Adipose tissue (tissue), 3 donors: ENCODE data around the gene DYNLRB2. TPM values are rescaled to one million over a fixed set of nuclear protein-coding genes. Genes with fewer than 3 reads are reported as not detected.

Experiments
- H3K27ac ChIP-seq: one replicate; pipeline ENCODE4 v1.5.1; 2013; ENCODE audit warnings: low read depth, low read length
- WGBS, 3 donors: extraction: QIAGEN DNeasy Blood & Tissue Kit; methylation state at CpG; one replicate each; pipeline ENCODE4 v1.1.7; 2013; 5-methylcytosine and 5-hydroxymethylcytosine counted together
- polyA plus RNA-seq, 3 donors: library from polyadenylated mRNA; stranded (reverse); fragments of 200-250 nt; gene quantifications; one replicate each; pipeline ENCODE4 v1.2.3, GENCODE V29; 2013
- donor health status: healthy with polysubstance abuse.
- donor health status: Bipolar disorder and iron deficiency.
- donor health status: healthy.

Gene DYNLRB2
- polyA plus RNA-seq = 1 to 10 TPM in 1 of 3 donors, under 1 TPM in 1, not detected in 1; 0.31 to 1.4 TPM

DNA sequence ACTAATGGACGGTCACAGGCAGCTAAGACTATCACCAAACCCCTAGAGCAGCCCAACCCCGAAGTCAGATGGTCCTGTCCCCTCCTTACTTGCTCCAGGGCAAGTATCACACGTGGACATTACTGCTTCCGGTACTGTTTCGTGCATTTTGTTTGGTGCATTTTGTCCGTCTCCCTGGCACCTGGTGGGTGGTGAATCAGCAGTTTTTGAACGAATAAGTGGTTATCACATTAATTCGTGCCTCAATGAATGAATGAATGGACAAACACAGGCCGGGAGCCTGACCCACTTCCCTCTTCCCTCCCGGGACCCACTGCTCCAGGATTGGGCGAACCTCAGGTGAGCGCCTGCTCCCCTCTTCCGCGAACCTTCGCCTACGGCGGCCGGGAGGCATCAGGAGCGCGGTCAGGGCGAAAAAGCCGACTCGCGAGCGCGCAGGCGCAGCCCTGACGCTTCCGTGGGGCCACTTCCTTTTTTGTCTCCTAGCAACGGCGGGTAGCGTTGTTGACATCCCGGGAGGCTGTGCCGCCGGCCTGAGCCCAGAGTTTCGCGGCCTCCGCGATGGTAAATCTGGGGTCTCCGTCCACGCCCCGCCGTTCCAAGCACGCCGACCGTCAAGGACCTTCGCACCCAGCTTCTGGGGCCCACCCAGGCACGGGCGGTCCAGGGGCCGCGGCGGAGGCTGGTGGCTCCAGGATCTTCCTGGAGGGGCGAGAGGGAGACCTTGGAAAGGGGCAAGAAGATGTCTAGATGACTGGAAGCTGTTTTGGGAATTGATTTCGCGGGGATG is at the start of gene DYNLRB2:
Gene DYNLRB2 (plus strand): TSS at position 478 of the 790 bp plus-strand sequence. CDS start 84 bp downstream, at position 562.
- WGBS, 3 donors = 2 to 3% (median 2%) methylated on average over 55 of the region's 55 CpGs
- no peak within 1 kb of the TSS for H3K27ac ChIP-seq

DNA sequence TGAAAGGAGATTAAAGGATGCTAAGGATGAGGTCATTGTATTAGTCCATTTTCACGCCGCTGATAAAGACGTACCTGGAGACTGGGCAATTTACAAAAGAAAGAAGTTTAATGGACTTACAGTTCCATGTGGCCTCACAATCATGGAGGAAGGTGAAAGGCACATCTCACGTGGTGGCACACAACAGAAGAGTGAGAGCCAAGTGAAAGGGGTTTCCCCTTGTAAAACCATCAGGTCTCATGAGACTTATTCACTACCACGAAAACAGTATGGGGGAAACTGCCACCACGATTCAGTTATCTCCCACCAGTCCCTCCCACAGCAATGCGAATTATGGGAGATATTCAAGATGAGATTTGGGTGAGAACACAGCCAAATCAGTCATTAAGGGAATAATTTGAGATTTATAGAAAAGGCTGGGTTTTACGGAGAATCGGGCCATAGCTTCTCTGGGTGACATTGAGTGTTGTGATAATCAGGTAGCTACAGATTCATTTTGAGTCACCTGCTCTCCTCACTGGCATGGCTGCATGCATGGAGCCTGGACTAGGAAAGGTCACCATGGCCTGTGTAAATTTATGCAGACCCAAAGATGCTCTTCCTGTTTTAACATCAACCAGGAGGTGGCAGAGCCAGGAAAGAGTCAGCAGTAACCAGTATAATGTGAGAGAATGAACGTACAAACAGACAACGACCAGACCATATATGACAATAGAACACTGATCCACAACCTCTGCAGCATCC is 40.5 kb upstream of the DYNLRB2 start:
- H3K27ac ChIP-seq = no peak overlapping the region

DNA sequence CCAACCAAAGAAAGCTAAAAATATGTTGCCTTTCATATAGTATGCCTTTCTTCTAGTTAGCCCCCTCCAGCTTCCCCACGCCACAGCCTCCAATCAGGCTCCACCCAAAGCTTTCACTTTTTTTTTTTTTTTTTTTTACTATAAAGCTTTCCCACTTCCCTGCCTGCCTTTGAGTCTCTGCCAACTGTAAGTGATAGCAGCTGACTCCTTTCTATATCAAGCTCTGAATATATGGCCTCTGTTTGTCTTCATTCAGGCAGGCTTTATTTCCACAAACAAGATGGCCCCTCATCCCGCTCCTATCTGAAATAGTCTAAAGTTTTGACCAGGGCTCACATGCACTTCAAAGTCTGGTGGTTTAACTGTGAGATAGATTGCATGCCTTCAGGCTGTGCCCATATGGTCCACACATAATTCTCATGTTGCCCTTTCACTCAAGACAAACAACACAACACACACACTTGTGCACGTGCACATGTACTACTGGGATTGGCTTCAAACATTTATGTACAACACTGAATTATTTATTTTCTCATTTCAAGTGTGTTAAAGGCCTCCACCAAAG is 39.8 kb upstream of the DYNLRB2 start:
- no peak overlapping the region for H3K27ac ChIP-seq
- WGBS, 3 donors = 84 to 91% (median 86%) methylated on average over 3 of the region's 3 CpGs

More for the DNA sequence above, 40.5 kb upstream of the DYNLRB2 start:
- WGBS, 3 donors = 74 to 81% (median 78%) methylated on average over 11 of the region's 11 CpGs

DNA sequence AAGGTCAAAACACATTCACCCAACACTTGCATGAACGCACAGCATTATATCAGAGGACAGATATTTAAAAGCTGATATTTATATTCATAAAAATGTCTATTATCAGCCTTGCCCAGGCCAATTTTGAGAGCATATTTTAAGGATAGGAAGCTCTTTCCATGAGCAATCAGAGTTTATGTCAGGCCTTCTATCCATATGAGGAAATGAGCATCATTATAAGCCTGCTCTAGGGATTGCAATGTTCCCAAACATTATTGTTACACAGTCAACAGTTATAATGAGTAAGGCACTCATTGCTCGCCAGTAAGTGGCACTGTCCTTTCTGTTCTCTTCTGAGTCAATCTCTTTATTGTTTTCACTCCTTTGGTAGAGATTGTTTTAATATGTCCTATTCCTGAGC is 37.7 kb upstream of the DYNLRB2 start:
- H3K27ac ChIP-seq = no peak overlapping the region
- WGBS, 3 donors = 50 to 71% (median 63%) methylated on average over 2 of the region's 2 CpGs

DNA sequence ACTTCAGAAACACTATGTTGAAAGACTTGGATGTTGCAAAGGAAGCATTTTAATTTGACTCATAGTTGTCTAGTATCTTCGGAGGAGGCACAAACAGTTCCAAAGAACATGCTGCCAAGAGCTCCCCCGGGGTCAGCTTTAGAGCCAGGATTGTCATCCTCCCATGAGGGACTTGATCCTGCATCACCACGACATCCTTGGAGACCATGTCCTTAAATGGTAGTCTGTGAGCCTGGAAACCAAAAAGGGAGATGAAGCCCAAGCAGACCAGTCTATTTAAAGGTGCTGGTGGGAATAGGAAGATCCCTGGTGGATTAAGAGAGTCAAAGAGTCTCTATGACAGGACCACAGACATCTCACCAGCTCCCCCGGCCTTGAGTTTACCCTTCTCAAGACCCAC is 33.3 kb upstream of the DYNLRB2 start:
- 53 to 72% (median 60%) methylated on average over 4 of the region's 4 CpGs for WGBS, 3 donors
- no peak overlapping the region for H3K27ac ChIP-seq

DNA sequence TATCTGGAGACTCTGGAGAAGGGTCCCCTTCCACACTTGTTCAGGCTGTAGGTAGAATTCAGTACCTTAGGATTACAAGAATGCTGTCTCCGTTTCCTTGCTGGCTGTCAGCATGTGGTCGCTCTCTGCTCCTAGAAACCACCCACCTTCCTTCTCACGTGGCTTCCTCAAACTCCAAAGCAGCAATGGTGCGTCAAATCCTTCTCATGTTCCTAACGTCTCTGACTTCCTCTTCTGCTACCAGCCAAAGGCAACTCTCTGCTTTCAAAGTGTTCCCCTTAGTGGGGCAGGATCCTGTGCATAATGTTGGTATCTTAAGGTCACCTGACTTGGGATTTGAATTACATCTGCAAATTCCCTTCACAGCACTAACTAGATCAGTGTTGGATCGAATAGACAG is 30.9 kb upstream of the DYNLRB2 start:
- H3K27ac ChIP-seq = no peak overlapping the region
- 40 to 53% (median 48%) methylated on average over 6 of the region's 6 CpGs for WGBS, 3 donors

DNA sequence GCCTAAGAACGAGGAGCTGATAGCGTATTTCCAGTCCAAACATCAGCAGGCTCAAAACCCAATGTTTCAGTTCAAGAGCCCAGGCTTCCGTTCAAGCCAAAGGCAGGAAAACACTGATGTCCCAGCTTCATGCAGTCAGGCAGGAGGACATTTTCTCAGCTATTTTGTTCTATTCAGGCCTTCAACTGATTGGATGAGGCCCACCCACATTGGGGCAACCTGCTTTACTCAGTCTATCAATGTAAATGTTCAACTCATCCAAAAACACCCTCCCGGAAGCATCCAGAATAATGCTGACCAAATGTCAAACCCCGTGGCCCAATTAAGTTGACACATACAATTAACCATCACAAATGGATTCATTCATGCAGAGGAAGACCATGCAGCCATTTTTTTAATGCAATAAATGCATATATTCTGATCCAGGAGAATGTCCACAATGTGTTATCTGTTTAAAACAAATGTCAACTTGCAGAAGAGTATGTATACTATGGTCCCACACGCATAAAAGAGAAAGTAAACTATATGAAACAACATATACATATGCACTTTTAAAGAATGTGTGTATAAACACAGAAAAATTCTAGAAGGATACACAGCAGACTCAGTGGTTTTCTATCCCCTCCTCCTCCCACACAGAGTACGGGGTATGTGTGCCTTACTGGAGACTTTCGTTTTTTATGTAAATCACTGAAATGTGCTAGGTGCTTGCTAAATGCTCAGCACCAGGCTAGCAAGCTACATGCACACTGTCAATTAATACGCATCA is 28.8 kb upstream of the DYNLRB2 start:
- WGBS, 3 donors = 90 to 93% (median 93%) methylated on average over 9 of the region's 9 CpGs
- no peak overlapping the region for H3K27ac ChIP-seq

DNA sequence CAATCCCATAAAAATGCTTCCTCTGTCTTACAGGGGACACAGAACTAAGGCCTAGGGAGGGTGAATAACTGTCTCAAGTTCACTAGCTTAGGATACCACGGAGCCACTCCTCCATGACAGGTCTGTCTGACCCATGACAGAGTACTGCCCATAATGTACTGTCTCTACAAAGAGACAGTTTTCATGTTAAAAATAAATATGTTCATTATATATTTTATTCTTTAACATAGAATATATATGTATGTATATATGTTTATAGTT is 28.3 kb upstream of the DYNLRB2 start:
- 66 to 88% (median 84%) methylated on average over 1 of the region's 1 CpG for WGBS, 3 donors
- no peak overlapping the region for H3K27ac ChIP-seq

DNA sequence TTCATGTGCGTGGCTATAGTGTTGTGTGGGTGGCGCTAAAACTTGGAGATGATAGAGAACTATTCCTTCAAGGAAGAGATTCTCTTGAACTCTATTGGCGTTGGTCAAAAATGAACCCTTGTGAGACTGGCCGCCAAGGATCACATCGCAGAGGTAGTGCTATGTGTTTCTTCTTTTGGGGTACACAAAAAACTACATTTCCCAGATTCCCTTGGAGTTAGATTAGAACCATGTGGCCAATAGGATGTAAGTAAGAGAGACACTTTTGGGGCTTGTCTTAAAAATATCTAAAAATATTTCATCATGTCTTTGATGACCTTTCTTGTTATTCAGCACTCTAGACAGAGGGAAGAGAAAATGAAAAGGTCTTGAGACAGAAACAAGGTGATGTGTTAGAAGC is 25.4 kb upstream of the DYNLRB2 start:
- 91 to 97% (median 95%) methylated on average over 5 of the region's 5 CpGs for WGBS, 3 donors

DNA sequence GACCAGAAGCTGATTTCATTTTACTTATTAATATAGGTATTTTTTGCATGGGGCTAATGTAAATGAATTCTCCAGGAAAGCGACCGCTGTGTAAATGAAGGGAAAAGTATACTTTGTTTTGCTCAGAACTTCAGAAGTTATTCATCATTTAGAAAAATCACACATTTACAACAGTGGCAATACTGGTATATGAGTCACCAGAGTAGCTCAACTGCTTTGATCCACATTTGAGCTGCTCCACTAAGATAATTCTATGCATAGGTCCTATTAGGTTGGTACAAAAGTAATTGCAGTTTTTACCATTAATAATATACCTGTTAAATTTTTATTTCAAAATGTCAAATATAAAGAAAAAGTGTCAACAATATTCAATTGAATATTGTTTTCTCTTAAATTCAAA is 22.9 kb upstream of the DYNLRB2 start:
- 92 to 96% (median 94%) methylated on average over 2 of the region's 2 CpGs for WGBS, 3 donors
- H3K27ac ChIP-seq = no peak overlapping the region

More for the DNA sequence above, 25.4 kb upstream of the DYNLRB2 start:
- no peak overlapping the region for H3K27ac ChIP-seq

DNA sequence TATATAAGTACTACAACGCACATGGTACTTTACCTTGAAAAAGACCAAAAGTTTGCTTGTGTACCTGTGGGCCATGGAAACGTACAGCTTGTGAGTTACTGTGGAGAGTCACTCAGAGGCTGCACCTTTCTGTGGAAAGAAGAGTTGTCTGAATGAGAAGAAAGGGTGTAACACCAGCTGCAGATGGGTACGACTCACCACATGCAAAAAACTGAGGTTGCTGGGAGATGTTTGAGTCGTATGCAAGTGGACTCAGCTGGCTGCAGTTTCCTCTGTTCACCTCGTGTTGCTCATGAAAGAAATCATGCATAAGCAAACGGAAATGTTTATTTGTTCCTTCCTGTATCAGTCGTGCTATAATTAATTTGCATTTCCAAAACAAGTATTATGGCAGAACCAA is 22.4 kb upstream of the DYNLRB2 start:
- 31 to 51% (median 47%) methylated on average over 7 of the region's 7 CpGs for WGBS, 3 donors
- no peak overlapping the region for H3K27ac ChIP-seq

DNA sequence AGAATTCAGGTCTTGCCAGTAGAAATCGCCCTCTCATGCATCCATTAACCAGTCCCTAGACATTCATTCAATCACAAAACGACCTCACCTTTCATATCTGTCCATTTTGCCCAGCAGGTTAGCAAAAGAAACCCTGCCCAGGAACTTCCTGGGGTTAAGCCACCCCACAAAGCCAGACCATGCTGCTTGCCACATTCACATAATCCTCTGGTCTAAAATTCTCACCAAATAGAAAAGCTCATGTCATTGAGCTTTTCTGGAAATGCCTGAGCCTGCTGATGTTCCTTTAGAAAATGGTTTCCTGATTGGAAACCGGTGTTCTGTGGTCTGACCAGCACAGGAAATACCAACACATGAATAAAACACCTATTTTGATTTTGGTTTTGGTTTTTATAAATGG is 21.6 kb upstream of the DYNLRB2 start:
- 43 to 47% (median 47%) methylated on average over 3 of the region's 3 CpGs for WGBS, 3 donors

DNA sequence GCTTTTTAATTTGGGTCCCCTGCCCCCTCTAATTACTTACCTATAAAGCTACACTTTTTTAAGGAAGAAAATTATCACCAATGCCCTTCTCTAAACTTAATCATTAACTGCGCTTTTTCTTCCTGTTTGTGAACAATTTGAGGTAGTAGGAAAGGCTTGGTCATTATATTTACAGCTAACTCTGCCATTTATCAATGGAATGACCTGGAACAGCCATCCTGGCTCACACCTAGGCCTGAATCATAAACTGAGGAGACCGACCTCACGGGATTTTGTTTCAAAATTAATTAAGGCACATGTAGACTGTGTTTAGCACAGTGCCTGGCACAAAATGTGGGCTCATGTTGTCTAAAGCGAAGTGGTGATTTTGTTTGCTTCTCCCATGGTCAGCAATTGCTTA is 15.4 kb upstream of the DYNLRB2 start:
- H3K27ac ChIP-seq = no peak overlapping the region
- WGBS, 3 donors = 58 to 86% (median 86%) methylated on average over 4 of the region's 4 CpGs

More for the DNA sequence above, 21.6 kb upstream of the DYNLRB2 start:
- H3K27ac ChIP-seq = no peak overlapping the region

DNA sequence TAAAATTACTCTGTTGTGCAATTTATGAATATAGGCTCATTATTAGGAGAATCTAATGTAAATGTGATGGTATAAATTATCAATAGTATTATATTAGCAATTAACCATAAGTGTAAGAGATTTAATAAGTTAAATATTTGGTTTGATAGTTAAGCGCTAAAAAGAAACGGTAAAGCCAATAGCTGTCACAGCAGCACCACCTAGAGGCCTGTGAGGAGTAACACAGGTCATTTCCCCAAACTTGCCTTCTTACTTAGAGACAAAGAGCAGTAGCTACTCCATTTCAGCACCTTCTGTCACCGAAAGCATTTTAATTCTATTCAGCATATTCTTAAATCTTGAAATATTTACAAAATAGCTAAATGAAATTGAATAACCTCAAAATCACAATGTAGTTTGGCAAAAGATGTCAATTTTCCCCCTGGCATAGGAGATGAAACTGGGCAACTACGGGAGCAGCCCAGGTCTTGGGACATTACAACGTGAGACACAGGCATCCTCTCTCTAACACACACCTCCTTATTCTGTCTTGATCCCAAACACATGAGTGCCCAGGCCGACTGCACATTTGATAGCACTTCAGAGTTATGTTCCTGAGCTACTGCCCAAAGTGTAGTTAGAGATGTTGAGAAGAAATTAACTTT is 14.3 kb upstream of the DYNLRB2 start:
- WGBS, 3 donors = 20 to 28% (median 24%) methylated on average over 6 of the region's 6 CpGs

DNA sequence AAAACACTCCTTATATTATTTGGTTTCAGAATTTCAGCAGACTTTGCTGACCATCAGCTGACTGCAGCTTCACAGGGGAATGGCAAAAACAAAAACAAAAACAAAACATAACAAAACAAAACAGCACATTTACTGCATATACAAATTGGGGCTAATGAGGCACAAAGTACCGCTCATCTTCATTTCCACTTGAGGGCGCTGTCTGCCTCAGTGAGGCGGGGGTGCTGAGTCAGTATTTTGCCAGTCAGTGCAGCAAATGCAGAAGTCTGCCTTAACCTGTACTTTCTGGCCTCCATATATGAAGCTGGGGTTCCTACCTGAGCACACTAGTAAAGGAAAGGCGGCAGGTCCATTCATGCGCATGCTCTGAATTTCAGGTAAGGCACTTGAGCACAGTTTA is 13.5 kb upstream of the DYNLRB2 start:
- WGBS, 3 donors = 46 to 48% (median 47%) methylated on average over 5 of the region's 5 CpGs

More for the DNA sequence above, 14.3 kb upstream of the DYNLRB2 start:
- no peak overlapping the region for H3K27ac ChIP-seq

DNA sequence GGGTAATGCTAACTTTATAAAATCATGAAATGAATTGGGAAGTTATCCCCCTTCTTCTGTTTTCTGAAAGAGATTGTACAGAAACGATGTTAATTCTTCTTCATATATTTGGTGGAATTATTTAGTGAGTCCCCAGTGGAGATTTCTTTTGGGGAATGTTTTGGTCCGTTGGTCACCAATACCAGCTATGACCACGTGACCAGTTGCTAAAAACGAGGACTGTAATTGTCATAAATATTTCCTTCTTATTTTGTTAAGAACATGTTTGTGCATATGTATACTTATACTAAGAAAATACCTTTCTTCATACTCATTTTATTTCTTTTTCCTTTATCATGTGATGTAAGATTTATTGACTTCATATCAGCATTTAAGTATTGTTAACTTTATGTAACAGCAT is 10.3 kb upstream of the DYNLRB2 start:
- WGBS, 3 donors = 76 to 77% (median 77%) methylated on average over 4 of the region's 4 CpGs
- H3K27ac ChIP-seq = no peak overlapping the region

More for the DNA sequence above, 13.5 kb upstream of the DYNLRB2 start:
- no peak overlapping the region for H3K27ac ChIP-seq

DNA sequence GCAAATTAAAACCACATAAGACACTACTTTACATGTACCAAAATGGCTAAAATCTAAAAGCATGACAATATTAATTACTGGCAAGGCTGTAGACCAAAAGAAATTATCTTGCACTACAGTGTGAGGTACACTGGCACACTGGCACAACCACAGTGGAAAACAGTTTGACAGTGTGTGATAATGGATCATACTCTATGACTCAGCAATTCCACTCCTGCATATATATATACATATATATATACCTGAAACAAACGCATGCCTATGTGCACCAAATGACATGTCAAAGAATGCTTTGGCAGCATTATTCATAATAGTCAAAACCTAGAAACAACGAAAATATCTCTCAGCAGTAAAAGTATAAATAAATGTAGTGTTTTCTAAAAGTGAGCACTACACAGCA is 4.6 kb upstream of the DYNLRB2 start:
- WGBS, 3 donors = 37 to 69% (median 55%) methylated on average over 2 of the region's 2 CpGs

DNA sequence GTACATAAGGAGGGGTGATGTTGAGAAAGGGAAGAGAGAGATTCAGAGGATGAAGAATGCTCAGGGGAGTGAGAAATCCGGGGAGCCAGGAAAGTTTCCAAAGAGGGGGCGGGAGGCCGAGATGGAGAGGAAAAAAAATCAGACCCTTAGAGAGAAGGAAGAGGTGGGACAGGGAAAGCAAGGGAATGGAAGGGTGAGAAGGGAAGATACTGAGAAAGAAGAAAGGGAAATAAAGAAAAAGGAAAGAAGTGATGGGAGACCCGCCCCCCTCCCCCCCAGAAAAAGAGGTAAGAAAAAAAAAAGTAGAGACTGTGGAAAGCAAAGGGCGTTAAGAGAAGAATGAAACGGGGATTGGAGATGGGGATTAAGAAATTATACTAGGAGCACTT is 507 bp downstream of the DYNLRB2 start:
- WGBS, 3 donors = 22 to 27% (median 26%) methylated on average over 6 of the region's 6 CpGs
- no peak overlapping the region for H3K27ac ChIP-seq

More for the DNA sequence above, 4.6 kb upstream of the DYNLRB2 start:
- no peak overlapping the region for H3K27ac ChIP-seq
